PC-9 (cell line): ENCODE data around the gene TMEM234.

ENCODE experiments used
- EZH2 ChIP-seq: fragments of 200-600 bp; sonication (generic); IDR thresholded peaks from 2 replicates; pipeline ENCODE4 v1.8.0; 2017; ENCODE audit warnings: antibody characterized with exemption, low read depth
- TF ChIP-seq, protein P1 (sequence below): fragments of 200-600 bp; sonication (generic); conservative IDR thresholded peaks from 2 replicates; pipeline ENCODE4 v1.6.1; 2017; ENCODE audit warnings: mixed run types, antibody characterized with exemption, mild to moderate bottlenecking, moderate library complexity

DNA sequence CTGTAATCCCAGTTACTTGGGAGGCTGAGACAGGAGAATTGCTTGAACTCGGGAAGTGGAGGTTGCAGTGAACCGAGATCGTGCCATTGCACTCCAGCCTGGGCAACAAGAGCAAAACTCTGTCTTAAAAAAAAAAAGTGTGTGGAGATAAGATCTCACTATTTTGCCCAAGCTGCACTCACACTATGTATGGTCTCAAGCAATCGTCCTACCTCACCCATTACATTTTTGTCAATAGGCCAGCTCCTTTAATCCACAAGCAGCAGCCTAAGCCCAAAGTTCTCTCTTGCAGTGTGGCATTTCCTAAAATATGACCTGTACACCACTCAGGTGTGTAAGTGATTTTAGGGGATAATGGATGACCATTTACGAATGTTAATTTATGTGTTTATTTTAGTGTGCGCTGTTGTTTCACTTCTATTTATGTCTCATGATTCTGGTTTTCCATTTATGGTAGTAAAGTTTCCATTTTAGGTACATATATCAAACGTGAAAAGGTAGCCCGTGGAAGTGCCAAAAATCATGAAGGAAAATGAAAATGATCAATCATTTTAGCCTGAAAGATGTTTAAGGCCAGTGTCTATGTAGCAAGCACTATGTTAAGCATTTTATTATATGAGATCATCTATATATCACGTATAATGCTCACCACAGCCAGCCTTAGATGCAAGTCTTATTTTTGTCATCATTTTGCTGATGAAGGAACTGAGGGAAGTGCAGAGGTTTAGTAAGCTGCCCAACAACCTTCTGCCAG, 34.5 kb upstream of the TMEM234 start:
- TF ChIP-seq, protein P1, sequence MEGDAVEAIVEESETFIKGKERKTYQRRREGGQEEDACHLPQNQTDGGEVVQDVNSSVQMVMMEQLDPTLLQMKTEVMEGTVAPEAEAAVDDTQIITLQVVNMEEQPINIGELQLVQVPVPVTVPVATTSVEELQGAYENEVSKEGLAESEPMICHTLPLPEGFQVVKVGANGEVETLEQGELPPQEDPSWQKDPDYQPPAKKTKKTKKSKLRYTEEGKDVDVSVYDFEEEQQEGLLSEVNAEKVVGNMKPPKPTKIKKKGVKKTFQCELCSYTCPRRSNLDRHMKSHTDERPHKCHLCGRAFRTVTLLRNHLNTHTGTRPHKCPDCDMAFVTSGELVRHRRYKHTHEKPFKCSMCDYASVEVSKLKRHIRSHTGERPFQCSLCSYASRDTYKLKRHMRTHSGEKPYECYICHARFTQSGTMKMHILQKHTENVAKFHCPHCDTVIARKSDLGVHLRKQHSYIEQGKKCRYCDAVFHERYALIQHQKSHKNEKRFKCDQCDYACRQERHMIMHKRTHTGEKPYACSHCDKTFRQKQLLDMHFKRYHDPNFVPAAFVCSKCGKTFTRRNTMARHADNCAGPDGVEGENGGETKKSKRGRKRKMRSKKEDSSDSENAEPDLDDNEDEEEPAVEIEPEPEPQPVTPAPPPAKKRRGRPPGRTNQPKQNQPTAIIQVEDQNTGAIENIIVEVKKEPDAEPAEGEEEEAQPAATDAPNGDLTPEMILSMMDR = no peak
- TF ChIP-seq EZH2 = no peak
